G401 (cell line): ENCODE measurements around the gene ARMC2. TPM values are rescaled to one million over a fixed set of nuclear protein-coding genes. Genes with fewer than 3 reads are reported as not detected.

ENCODE experiments used
- DNase-seq: peaks from one replicate; pipeline ENCODE4 v3.0.0-alpha.2; 2015; ENCODE audit warnings: low spot score
- in situ Hi-C: cut with HindIII; loops from 2 replicates; pipeline ENCODE4 v1.10.0; 2016; ENCODE audit warnings: low sequenced_read_pairs, mixed read lengths
- total RNA-seq: library from RNA; depleted of rRNA; stranded (reverse); fragments of >200 nt; shearing (Covaris generic); gene quantifications from 2 replicates; pipeline ENCODE4 v1.2.3, GENCODE V29; 2014

Gene ARMC2
- total RNA-seq, 1 experiment from 2014 or later: 0.54 TPM

GRCh38 chr6:108942556-108943492 lies 94.6 kb downstream of the ARMC2 start:
- DNase-seq: no peak
- in situ Hi-C loops: no loop called here

DNA sequence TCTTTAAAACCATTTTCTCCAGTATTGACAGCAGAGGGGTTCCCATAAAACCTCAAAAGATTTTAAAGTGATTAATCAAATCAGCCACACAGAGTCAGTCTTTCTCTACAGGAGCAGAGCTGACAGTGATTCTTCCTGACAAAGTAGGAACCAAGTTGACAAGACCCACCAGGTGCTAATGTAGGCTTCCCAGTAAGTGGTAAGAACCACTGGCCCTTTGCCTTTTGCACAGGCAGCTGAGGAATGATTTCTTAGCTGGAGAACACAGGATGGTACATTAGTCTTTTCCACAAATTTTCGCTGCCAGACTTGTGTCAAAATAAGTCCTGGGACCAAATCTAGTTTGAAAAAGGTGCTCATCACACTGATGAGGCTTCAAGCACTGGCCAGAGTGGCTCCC lies 95.8 kb downstream of the ARMC2 start:
- in situ Hi-C loops: no loop called here

DNA sequence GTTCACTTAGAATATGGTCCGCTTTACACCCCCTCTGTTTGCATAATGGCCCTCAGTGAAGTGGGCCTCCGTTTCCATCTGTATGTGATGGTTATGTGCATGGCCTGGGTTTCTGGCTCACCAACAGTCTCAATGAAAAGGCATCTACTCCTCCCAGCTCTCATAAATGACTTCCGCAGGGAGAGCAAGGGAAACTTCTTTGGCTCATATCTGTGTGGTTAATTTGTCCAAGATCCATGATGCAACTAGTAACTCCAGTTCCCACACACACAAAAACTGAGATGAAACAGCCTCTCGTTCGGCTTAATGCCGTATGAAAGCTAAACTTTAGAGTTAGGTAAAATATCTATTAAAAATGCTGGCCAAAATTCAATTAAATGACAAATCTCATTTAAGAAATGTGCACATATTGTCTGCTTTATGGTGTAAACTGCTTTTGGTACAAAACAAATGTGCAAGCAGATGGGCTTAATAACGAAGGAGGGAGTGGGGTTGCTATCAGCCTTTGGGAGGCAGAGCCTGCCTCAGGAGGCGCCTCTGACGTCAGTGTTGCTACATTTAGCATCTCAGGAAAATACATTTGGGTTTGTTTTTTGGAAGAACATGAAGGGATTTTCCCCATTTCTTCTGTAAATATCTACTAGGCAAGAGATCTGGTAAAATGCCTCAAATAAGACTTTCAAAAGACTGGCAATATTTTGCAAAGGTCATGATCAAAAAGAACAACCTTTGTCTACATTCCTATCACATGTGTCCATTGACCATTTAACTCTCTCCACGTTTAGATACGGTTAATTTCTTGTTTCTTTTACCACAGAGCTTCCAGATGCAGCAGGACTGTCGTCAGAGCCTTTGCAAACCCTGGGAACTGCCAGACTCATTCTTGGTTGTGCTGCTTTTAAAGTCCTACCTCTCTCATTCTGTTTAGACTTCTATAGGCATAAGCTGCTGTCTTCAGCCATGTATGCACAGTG lies 96.8 kb downstream of the ARMC2 start:
- DNase-seq: peak; percentile 95
- in situ Hi-C loops: no loop called here

More for the DNA sequence above, 95.8 kb downstream of the ARMC2 start:
- peak; percentile 51 for DNase-seq

DNA sequence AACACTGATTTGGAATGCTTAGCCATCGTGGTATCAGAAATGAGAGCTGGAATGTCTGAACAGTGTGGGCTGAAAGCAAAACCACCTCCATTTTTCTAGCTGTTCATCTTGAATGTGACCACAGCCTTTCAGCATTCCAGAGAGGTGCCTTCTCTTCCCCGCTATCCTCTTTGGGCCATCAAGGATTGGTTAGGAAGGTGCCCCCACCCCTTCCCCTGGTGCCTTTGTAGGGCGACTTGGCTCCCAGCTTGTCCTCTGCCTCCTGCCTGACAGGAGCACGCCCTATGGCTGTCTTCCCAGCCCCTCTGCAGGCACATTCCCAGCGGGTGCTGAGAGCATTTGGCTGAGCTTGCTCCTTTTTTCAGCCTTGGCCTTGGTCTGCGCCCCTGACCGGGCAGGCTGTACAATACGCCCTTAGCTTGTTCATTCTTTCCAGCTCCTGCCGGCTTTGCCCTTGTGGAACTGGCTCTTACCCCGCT lies 97.5 kb downstream of the ARMC2 start:
- peak; percentile 99 for DNase-seq
- in situ Hi-C loops: no loop called here

DNA sequence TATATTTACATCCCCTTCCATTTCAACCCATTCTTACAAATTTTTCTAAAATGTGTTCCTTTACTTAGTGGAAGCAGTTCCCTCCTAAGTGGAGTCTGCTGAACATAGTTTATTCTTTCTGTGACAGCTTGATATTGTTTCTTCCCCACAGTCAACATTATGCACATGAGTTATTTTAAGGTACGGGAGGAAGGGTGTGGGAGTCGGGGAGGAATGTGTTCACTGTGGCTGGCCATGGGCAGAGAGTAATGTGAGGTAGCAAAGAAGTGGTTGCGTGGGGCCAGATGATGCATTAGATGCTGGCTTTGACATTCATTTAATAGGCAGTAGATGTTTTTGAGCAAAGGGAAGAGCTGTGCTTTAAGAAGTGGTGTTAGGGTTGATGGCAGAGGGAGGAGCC lies 98.5 kb downstream of the ARMC2 start:
- DNase-seq: no peak
- in situ Hi-C loops: no loop called here

GRCh38 chr6:108947114-108947854 lies 99.1 kb downstream of the ARMC2 start:
- in situ Hi-C loops: no loop called here
- DNase-seq: peak; percentile 27

GRCh38 chr6:108948181-108948661 lies 100.0 kb downstream of the ARMC2 start:
- DNase-seq: peak; percentile 95
- in situ Hi-C loops: no loop called here

- in situ Hi-C loops: no loop called here
- no peak for DNase-seq
These were observed 103.2 kb downstream of the ARMC2 start for GRCh38 chr6:108951351-108951953.

DNA sequence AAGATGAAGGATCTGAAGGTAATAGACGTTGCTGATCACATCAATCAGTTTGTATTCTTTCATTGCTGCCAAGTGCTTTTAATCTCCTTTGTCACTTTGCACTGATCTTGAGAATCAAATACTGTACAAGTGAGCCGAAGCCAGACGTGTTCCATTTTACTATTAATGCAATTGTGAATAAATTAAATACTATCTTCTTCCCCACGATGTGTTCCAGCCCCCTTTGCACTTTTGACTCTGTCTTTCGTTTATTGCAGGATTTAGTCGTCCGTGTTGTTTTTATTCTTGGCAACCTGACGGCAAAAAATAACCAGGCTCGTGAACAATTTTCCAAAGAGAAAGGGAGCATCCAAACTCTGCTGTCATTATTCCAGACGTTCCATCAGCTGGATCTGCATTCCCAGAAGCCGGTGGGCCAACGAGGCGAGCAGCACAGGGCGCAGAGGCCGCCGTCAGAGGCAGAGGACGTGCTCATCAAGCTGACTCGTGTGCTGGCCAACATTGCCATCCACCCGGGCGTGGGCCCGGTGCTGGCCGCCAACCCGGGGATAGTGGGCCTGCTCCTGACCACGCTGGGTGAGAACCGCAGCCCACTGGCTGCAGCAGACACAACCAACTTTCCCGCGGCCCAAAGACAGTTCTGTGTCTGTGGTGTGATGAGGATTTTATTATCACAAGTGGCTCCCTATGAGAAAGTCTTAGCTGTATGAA lies 104.7 kb downstream of the ARMC2 start:
- DNase-seq: no peak
- in situ Hi-C loops: no loop called here

DNA sequence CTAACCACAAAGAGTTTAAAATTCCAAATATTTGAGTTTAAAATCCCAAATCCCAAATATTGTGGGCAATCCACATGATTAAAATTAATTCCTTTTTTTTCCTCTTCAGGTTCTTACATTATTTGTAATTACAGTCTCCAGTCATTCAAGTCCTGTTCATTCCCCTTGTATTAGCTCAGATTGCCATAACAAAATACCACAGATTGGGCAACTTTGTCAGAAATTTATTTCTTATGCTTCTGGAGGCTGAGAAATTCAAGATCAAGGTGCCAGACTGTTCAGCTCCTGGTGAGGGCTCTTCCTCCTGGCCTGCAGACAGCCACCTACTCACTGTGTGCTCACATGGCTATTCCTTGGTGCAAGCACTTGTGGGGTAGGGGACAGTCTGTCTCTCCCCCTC lies 105.5 kb downstream of the ARMC2 start:
- in situ Hi-C loops: no loop called here
- no peak for DNase-seq

- DNase-seq: no peak
- in situ Hi-C loops: no loop called here
These were observed 107.2 kb downstream of the ARMC2 start for GRCh38 chr6:108955329-108955949.

GRCh38 chr6:108957221-108957620 lies 109.0 kb downstream of the ARMC2 start:
- DNase-seq: no peak
- in situ Hi-C loops: no loop called here

GRCh38 chr6:108958900-108959770 lies 110.9 kb downstream of the ARMC2 start:
- in situ Hi-C loops: no loop called here
- no peak for DNase-seq

DNA sequence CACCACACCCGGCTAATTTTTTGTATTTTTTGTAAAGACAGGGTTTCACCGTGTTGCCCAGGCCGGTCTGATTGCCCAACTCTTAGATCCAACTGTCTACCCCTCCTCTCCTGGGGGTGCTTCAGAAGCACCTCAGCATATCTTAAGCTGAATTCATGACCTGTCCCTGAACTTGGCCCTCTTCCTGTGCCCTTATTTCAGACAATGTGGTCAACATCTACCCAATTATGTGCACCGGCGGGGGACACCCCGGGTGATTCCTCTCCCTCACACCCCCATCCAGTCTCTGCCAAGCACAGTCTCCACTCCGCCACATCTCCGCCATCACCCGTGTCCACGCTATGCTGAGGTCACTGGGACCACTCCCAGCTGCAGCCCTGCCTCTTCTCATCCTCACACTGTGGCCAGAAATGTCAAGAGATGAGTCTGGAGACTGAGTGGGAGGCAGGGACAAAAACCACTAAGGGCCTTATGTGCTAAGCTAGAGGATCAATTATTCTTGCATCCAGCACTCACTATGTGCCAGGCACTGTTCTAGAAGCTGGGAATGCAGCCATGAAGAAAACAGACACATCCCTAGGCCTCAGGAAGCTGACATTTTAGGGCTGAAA lies 111.9 kb downstream of the ARMC2 start:
- DNase-seq: no peak
- in situ Hi-C loops: no loop called here

DNA sequence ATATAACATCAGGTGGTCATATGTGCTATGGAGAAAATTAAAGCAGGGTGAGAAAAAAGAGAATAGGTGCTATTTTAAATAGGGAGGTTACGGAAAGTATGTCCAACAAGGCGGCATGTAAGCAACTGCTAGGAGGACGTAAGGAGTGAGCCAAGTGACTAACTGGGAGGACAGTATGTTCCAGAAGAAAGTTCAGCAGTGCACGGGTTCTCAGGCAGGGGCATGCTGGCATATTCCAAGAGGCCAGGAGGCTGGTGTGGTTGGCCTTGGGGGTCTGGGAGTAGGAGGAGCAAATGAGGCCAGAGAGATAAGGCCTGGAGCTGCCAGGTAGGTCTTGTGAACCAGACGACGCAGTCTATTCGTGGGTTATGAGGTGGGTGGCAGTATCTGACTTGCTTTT lies 112.4 kb downstream of the ARMC2 start:
- DNase-seq: no peak
- in situ Hi-C loops: no loop called here

- in situ Hi-C loops: no loop called here
These were observed 112.9 kb downstream of the ARMC2 start for GRCh38 chr6:108961077-108961476.

More at GRCh38 chr6:108961077-108961476, 112.9 kb downstream of the ARMC2 start:
- no peak for DNase-seq
